T-helper 17 cell (primary cell): Measurements from ENCODE around the gene GPX2. TPM values are rescaled to one million over a fixed set of nuclear protein-coding genes. Genes with fewer than 3 reads are reported as not detected.

Experiments used
- ATAC-seq: fragments of 150-1000 bp; cut with Tn5 transposase; 2 replicates; pipeline ENCODE4 v1.10.0; 2021; ENCODE audit warnings: mild to moderate bottlenecking, moderate library complexity
- DNase-seq, 3 donors: peaks; one replicate each; pipeline versions ENCODE4 v3.0.0 to v3.0.0-alpha.2; 2020 to 2021
- H3K9me3 ChIP-seq: one replicate; pipeline ENCODE4 v1.7.0; 2013; ENCODE audit warnings: low read length, mild to moderate bottlenecking; ENCODE audit not compliant: control insufficient read depth, poor library complexity, severe bottlenecking
- H3K27ac Mint-ChIP-seq: one replicate; pipeline ENCODE4 v1.8.0; 2022; ENCODE audit warnings: mild to moderate bottlenecking, moderate library complexity, mixed read lengths
- H3K27me3 Mint-ChIP-seq: one replicate; pipeline ENCODE4 v1.8.0; 2022; ENCODE audit warnings: mixed read lengths
- H3K36me3 Mint-ChIP-seq: one replicate; pipeline ENCODE4 v1.8.0; 2022; ENCODE audit warnings: low read depth, mixed read lengths
- H3K4me1 Mint-ChIP-seq: one replicate; pipeline ENCODE4 v1.8.0; 2022; ENCODE audit warnings: mild to moderate bottlenecking, mixed read lengths
- H3K4me3 Mint-ChIP-seq: one replicate; pipeline ENCODE4 v1.8.0; 2022; ENCODE audit warnings: mild to moderate bottlenecking, moderate library complexity, mixed read lengths
- total RNA-seq, 4 donors: library from RNA in 2 of 4; stranded (reverse) in 2 of 4; gene quantifications; one replicate each; pipeline ENCODE4 v1.2.3 and lab custom pipeline; 2022 to 2026

Gene GPX2
- total RNA-seq, 2 donors from 2014 or later: not detected

DNA sequence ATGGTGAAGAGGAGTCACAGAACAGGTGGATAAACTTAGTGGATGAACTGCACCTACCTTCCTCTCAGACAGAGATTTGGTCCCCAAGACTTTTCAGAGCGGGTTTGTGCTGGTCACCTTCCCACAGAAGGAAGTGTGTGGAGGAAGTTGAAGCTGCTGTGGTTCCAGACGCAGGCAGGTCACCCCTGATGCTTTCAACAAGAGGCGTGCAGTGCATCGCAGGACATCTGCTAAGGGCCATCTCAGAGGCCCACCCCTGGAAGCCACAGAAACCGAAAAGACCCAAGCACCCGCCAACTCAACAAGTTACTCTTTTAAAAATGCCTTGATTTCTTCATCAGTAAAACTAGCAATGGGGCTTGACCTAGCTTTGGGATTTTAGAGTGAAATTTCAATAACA is 1.0 kb upstream of the GPX2 start:
- DNase-seq (no peak), ATAC-seq (no peak)
- Mint-ChIP-seq H3K4me3 (no peak overlapping the region), H3K27me3 (no peaks in the 10 kb centered on the region), H3K36me3 (peaks cover 8% of the 10 kb centered on the region), H3K27ac (peak overlapping the region; percentile 59), H3K4me1 (peaks cover 38% of the 10 kb centered on the region)
- no peaks in the 10 kb centered on the region for H3K9me3 ChIP-seq

DNA sequence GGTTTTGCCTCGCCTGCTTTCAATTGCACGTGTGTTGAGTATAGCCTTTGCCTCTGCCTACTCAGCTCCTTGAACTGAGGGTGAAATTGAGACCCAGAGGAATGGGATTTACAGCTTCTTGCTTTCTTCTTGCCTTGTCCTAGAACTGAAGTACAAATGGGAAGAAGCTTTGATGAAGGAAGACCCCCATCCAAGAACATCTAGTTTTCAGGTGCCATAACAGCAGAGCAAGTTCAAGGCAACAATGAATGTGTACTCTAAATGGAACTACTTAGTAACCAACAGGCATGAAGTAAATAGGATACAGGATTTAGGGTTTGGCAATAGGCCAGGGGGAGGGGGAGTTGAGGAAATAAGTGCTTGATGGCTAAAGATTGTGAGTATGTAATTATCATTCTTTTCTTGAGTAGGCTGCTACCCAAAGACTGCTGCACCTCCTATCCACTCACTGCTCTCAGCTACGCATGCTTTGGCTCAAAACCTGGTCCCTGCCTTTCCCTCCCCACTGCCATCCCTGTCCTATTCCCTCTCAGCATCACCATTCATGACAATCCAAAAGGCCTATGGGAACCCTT is 2.1 kb downstream of the GPX2 start:
- no peaks in the 10 kb centered on the region for H3K27me3 Mint-ChIP-seq
- peak overlapping the region; percentile 56 for H3K4me3 Mint-ChIP-seq
- peaks cover 48% of the 10 kb centered on the region for H3K4me1 Mint-ChIP-seq
- DNase-seq: no peak
- no peak for ATAC-seq
- H3K36me3 Mint-ChIP-seq: peaks cover 5% of the 10 kb centered on the region
- no peaks in the 10 kb centered on the region for H3K9me3 ChIP-seq
- H3K27ac Mint-ChIP-seq: peak overlapping the region; percentile 75

DNA sequence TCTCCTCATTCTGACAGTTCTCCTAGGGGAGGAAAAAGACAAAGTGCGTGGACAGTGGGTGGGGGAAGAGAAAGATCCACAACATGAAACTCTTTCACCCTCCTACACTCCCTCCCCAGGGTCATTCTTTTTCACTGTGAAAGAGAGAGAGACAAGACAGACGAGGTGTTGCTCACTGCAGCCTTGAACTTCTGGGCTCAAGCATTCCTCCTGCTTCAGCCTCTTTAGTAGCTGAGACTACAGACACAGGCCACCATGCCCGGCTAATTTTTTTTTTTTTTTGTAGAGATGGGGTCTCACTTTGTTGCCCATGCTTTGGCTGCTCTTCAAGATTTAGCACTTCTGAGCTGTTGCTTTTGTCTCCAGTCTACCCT is 2.7 kb downstream of the GPX2 start:
- no peaks in the 10 kb centered on the region for H3K9me3 ChIP-seq
- peaks cover 3% of the 10 kb centered on the region for H3K36me3 Mint-ChIP-seq
- DNase-seq (no peak), ATAC-seq (no peak)
- no peaks in the 10 kb centered on the region for H3K27me3 Mint-ChIP-seq
- H3K4me1 Mint-ChIP-seq: peaks cover 47% of the 10 kb centered on the region
- peak overlapping the region; percentile 75 for H3K27ac Mint-ChIP-seq
- H3K4me3 Mint-ChIP-seq: no peak overlapping the region

DNA sequence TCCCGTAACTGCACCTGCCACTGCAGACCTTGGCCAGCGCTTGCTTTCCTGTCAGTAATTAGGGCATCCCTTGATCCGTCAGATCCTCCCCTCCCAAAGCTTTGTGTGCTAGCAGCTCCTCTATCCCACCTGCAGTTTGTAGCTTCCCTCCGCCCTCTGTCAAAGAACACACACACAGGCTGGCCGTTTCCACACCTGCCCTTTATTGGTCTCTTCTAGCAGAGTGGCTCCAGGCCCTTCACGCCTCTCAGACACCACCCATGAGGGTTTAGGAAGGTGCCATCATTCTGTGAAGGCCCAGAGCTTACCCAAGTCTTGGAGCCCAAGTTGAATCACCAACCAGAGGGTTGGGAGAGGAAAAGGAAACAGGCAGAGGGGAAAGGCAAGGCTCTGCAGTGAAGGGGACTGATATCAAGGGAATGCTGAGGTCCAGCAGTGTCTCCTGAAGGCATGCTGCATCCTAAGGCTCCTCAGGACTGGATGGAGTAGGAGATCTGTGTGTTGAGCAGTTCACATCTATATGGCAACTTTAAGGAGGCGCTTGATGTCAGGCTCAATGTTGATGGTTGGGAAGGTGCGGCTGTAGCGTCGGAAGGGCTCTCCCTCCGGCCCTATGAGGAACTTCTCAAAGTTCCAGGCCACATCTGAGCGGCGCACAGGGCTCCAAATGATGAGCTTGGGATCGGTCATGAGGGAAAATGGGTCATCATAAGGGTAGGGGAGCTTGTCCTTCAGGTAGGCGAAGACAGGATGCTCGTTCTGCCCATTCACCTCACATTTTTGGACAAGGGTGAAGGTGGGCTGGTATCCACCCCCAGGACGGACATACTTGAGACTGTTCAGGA is 3.4 kb downstream of the GPX2 start:
- Mint-ChIP-seq H3K36me3 (peaks cover 5% of the 10 kb centered on the region), H3K4me1 (peaks cover 48% of the 10 kb centered on the region), H3K27me3 (no peaks in the 10 kb centered on the region), H3K27ac (peak overlapping the region; percentile 75), H3K4me3 (no peak overlapping the region)
- H3K9me3 ChIP-seq: no peaks in the 10 kb centered on the region
- DNase-seq: no peak
- no peak for ATAC-seq

DNA sequence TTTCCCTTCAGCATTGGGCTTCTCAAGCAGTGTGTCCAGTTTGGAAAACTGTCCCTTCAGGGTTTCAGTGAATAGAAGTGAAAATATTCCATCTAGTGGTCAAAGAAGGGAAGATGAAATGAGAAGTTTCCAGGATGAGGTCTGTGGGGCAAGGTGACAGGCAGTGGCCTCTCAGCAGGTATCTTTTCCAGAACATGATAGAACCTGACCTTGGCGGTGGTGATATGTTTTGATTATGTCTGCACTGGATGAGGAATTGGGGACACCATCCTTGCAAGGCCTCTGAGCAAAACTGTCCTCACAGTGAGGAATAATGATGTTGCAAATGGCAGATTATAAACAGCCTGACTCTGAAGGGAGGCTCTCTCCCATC is 4.7 kb downstream of the GPX2 start:
- ATAC-seq (no peak), DNase-seq (no peak)
- H3K27me3 Mint-ChIP-seq: no peaks in the 10 kb centered on the region
- H3K36me3 Mint-ChIP-seq: peaks cover 6% of the 10 kb centered on the region
- H3K27ac Mint-ChIP-seq: peak overlapping the region; percentile 32
- H3K4me1 Mint-ChIP-seq: peaks cover 46% of the 10 kb centered on the region
- no peak overlapping the region for H3K4me3 Mint-ChIP-seq
- no peaks in the 10 kb centered on the region for H3K9me3 ChIP-seq

DNA sequence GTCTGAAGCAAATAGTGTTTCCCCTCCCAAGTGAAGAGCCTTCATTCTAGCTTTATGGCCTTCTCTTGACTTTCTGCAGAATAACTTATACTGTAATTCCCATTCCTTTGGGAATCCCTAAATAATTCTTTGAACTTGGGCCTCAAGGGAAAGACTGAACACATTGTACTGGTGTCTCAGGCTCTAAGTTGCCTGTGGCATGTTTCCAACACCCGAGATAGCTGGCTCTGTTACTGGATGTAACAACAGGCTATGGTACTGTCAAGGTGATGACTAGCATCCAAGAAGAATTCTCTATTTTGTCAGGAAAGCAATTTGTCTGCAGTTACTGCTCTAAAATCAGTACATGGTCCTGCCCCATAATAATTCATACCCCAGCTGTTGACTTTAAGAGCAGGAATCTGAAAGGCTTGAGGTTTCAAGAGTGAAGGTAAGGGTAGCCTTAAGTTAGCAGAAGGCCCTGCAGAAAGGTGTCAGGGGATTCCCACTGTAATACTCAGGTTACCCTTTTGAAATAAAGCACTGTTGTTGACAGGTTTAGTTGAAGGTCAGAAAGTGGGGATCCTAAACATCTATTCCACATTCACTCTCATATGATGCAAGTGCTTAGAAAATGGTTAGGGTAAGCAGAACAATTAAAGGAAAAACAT is 5.2 kb downstream of the GPX2 start:
- ATAC-seq (no peak), DNase-seq (no peak)
- no peaks in the 10 kb centered on the region for H3K9me3 ChIP-seq
- no peak overlapping the region for H3K27ac Mint-ChIP-seq
- no peaks in the 10 kb centered on the region for H3K27me3 Mint-ChIP-seq
- H3K36me3 Mint-ChIP-seq: peaks cover 6% of the 10 kb centered on the region
- H3K4me3 Mint-ChIP-seq: no peak overlapping the region
- peaks cover 46% of the 10 kb centered on the region for H3K4me1 Mint-ChIP-seq

DNA sequence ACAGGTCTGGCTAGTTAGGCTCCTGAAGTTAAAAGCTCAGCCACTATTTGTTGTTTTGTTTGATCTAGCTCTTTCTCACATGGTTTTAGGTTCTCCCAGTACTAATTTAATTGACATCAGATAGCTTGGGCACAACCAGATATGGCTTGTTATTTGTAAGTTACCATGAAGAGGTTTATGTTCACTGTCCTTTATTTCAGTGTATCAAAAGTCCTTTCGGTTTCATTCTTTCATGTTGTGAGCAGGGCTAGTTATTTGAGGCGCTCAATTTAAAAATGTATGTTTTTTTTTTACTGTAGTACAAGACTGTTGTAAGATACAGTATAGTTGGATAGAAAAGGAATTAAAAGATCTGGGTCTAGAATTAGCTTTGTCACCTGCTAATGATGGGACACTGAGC is 7.0 kb downstream of the GPX2 start:
- ATAC-seq (peak; percentile 48), DNase-seq (no peak)
- H3K9me3 ChIP-seq: no peaks in the 10 kb centered on the region
- H3K36me3 Mint-ChIP-seq: peaks cover 6% of the 10 kb centered on the region
- peak overlapping the region; percentile 71 for H3K27ac Mint-ChIP-seq
- H3K4me3 Mint-ChIP-seq: peak overlapping the region; percentile 39
- peaks cover 48% of the 10 kb centered on the region for H3K4me1 Mint-ChIP-seq
- H3K27me3 Mint-ChIP-seq: no peaks in the 10 kb centered on the region

DNA sequence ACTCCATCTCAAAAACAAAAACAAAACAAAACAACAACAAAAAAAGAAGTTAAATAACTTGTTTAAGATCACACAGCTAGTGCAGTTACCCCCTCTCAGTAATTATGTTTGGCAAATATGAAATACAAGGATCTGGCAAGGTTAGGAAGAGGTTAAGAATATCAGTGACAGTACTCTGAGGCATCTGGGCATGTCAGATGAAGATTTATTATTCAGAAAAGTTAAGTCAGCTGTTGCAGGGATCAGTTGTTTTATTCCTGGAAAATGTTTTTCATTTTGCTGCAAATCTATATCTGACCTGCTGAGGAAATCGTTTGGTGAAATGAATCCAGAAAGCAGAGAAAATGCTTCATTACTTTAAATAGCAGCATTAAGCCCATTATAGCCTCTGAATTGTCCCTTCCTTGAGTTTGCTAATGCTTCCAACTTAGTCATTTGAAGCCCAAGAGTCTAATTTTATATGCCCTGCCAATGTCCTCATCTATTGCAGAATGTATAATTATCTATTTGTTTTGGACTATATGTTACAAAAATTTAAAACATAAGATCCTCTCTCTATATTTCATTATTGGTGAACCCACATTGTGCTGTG is 8.1 kb downstream of the GPX2 start:
- peak overlapping the region; percentile 71 for H3K27ac Mint-ChIP-seq
- H3K36me3 Mint-ChIP-seq: peaks cover 3% of the 10 kb centered on the region
- DNase-seq (no peak), ATAC-seq (no peak)
- no peak overlapping the region for H3K4me3 Mint-ChIP-seq
- no peaks in the 10 kb centered on the region for H3K27me3 Mint-ChIP-seq
- H3K9me3 ChIP-seq: no peaks in the 10 kb centered on the region
- peaks cover 45% of the 10 kb centered on the region for H3K4me1 Mint-ChIP-seq

DNA sequence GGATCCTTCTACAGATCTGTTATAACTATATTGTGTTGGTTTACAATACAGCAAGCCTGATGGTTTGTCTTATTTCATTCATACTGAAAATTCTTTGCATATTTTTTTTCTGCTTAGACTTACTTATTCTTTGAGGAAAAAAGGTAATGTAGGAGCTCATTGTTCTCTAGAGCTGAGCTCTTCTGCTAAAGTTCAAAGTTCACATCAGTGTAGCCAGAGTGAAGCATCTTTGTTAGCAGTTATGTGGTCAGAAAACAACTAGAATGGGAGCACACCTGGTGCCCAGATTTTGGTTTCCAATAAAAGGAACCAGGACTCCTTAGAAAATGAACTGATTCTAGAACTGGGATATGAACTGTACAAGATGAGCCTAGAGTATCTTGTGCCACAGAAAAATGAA is 10.3 kb downstream of the GPX2 start:
- DNase-seq (no peak), ATAC-seq (no peak)
- no peaks in the 10 kb centered on the region for H3K9me3 ChIP-seq
- Mint-ChIP-seq H3K27me3 (no peaks in the 10 kb centered on the region), H3K36me3 (peaks cover 3% of the 10 kb centered on the region), H3K27ac (peak overlapping the region; percentile 12), H3K4me1 (peaks cover 28% of the 10 kb centered on the region), H3K4me3 (no peak overlapping the region)

DNA sequence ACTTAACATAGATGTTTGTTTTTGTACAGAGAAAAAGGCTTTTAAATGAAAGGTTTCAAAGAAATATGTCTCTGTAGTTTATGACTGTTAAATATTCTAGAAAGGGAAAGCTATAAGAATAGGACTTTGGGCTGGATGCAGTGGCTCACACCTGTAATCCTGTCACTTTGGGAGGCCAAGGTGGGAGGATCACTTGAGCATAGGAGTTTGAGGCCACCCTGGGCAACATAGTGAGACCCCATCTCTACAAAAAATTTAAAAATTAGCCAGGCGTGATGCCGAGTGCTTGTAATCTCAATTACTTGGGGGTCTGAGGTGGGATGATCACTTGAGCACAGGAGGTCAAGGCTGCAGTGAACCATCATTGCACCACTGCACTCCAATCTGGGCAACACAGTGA is 11.4 kb downstream of the GPX2 start:
- Mint-ChIP-seq H3K4me3 (no peak overlapping the region), H3K27me3 (no peaks in the 10 kb centered on the region), H3K4me1 (peaks cover 22% of the 10 kb centered on the region), H3K36me3 (peaks cover 3% of the 10 kb centered on the region), H3K27ac (no peak overlapping the region)
- DNase-seq (no peak), ATAC-seq (no peak)
- H3K9me3 ChIP-seq: no peaks in the 10 kb centered on the region

DNA sequence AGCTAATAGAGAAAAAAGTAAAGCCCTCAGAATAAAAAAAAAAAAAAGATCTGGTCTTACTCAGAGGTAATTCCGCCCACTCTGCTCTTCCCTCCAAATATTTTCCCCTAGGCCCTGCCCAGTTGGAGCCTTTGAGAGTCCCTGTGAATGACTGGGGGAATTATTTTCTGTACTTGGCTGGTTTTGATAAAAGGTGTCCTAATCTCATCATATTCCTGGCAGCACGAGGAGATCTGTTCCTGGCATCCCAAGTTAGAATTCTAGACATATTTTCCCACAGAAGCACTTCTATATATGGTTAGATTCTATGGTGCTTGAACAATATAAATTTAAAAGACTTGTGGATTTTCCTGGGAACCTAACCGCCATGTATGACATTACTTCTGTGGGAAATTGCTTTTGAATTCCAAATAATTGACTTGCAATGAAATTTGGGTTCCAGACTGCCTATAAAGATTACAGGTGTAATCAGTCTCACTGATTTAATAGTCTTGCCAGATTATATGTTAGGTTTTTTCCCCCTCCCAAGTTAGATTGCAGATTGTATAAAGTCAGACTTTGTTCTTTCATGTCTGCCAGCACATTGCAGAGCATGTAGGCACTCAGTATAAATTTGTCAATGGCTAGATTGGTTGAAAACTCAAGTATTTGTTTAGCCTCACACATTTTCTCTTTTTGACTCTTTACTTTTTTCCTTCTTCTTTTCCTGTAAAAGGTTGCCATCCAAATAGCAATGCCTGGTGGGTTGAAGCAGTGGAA is 12.3 kb downstream of the GPX2 start:
- DNase-seq (no peak), ATAC-seq (no peak)
- H3K4me3 Mint-ChIP-seq: no peak overlapping the region
- H3K27me3 Mint-ChIP-seq: no peaks in the 10 kb centered on the region
- H3K4me1 Mint-ChIP-seq: peaks cover 18% of the 10 kb centered on the region
- H3K36me3 Mint-ChIP-seq: peaks cover 3% of the 10 kb centered on the region
- no peaks in the 10 kb centered on the region for H3K9me3 ChIP-seq
- no peak overlapping the region for H3K27ac Mint-ChIP-seq

DNA sequence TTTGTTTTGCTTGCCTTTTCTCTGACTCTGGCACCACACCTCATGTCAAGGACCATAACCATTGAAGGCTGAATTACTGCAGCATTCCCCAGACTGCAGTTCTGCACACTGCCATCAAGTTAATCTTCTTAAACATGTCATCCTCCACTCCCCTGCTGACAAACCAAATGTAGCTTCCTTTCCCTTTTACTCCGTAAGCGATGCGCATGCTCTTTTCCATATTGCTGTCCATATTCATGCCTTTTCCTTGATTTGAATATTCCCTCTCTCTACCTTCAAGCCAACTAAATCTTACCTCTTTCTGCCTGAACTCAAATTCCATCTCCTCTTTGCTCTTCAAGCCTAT is 13.6 kb downstream of the GPX2 start:
- peak; percentile 58 for ATAC-seq

More for the DNA sequence above, 13.6 kb downstream of the GPX2 start:
- Mint-ChIP-seq H3K27ac (no peak overlapping the region), H3K27me3 (no peaks in the 10 kb centered on the region), H3K36me3 (no peaks in the 10 kb centered on the region), H3K4me3 (no peak overlapping the region), H3K4me1 (peaks cover 16% of the 10 kb centered on the region)
- DNase-seq: no peak
- no peaks in the 10 kb centered on the region for H3K9me3 ChIP-seq
